CD4-positive, alpha-beta T cell treated with Interleukin-4 for 1 hour (primary cell): ENCODE results near the gene MYLK3.
"Not testable (repeated sequence)": the region's sequence is repeated elsewhere in the genome, so short reads cannot be mapped to it uniquely, and the experiment has no call there.

Experiments used
- DNase-seq, 2 donors: peaks; one replicate each; pipeline ENCODE4 v3.0.0-alpha.2; 2020 to 2022

MYLK3 gene

GRCh38 chr16:46689365-46690280 lies 58.5 kb downstream of the MYLK3 start, which contains the start of gene ORC6:
Gene ORC6, plus strand, starts transcription at chr16:46689659. Its CDS starts 47 bp downstream, at chr16:46689706.
- DNase-seq, result peak; percentile 96

- DNase-seq, result peak; percentile 99
Observed at GRCh38 chr16:46688654-46689364, 59.3 kb downstream of the MYLK3 start, which contains the start of gene VPS35. Gene VPS35, minus strand, starts transcription at chr16:46689178. Its CDS starts 45 bp downstream, at chr16:46689133.

GRCh38 chr16:46688101-46688653 lies 60.0 kb downstream of the MYLK3 start:
- peak in 1 of 2 donors; percentile 72 for DNase-seq

- no peak for DNase-seq
Observed at GRCh38 chr16:46687486-46687885, 60.7 kb downstream of the MYLK3 start.

- DNase-seq, result no peak
Observed at GRCh38 chr16:46686815-46687473, 61.2 kb downstream of the MYLK3 start.

DNA sequence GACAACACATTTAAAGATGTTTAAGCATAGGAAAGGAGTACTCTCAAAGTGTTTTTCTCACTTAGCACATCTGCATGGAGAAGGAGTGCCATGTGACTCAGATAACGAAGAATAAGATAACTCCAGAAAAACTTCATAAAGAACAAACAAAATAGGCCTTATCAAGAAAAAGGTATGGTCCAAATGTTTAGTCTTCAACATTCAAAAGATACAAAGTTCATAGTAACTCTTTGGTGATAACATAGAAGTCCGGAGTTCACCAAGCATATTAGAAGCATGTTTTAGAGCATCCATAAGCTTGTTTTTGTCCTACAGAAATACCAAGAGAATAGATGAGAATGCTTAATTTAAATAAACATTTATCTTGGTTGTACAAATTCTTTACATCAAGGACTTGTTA lies 66.3 kb downstream of the MYLK3 start:
- not testable (repeated sequence) for DNase-seq

GRCh38 chr16:46677943-46678342 lies 70.2 kb downstream of the MYLK3 start:
- not testable (repeated sequence) for DNase-seq

DNA sequence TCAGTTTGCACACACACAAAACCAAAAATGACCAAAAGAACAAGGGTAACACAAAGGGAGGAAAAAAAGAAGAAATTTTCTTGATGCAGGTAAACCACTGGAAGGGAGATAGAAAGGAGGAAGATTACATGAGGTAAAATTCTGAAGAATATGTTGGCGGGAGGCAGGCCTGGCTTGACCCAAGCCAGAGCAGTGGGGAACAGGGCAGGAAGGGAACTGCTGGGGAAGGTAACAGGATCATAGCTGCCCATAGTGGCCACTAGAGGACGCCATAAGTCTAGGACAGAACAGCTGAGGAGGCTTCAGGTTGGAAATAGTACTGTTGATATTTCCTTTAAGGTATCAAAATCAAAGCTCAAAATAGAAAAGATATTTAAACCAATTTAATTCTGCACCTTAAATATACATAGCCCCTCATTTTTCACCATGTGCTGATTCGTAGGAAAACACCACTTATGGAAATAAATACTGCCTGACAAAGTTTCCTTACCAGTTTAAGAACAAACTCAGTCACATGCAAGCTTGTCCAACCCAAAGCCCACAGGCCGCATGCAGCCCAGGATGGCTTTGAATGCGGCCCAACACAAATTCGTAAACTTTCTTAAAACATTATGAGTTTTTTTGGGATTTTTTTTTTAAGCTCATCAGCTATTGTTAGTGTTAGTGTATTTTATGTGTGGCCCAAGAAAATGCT lies 74.7 kb downstream of the MYLK3 start:
- peak; percentile 59 to 64 for DNase-seq

- DNase-seq, result no peak
Observed at GRCh38 chr16:46662123-46662522, 86.0 kb downstream of the MYLK3 start.

- DNase-seq, result peak; percentile 26 to 74
Observed at GRCh38 chr16:46658925-46659324, 89.2 kb downstream of the MYLK3 start.
